Neural cell (in vitro differentiated cells): ENCODE data around the gene SMC3. TPM values are rescaled to one million over a fixed set of nuclear protein-coding genes. Genes with fewer than 3 reads are reported as not detected.

Experiments
- H2AFZ ChIP-seq: fragments of 200-600, 300-800 bp; sonication (generic), shearing (Covaris generic); 2 replicates; pipeline ENCODE4 v1.6.0; 2014; ENCODE audit warnings: low read depth, mild to moderate bottlenecking, antibody characterized with exemption, low read length, moderate library complexity
- H3F3A ChIP-seq: fragments of 200-600 bp; shearing (Covaris generic); 2 replicates; pipeline ENCODE4 v1.6.1; 2016; ENCODE audit warnings: mild to moderate bottlenecking, moderate library complexity, mixed read lengths, antibody characterized with exemption, low read length; ENCODE audit not compliant: insufficient read depth, poor library complexity, severe bottlenecking
- H3K27ac ChIP-seq: fragments of 200-600, 300-800 bp; sonication (generic), shearing (Covaris generic); 2 replicates; pipeline ENCODE4 v1.5.1; 2014; ENCODE audit warnings: mild to moderate bottlenecking, low read length, moderate library complexity
- H3K27me3 ChIP-seq: fragments of 300-800, 200-600 bp; sonication (generic), shearing (Covaris generic); 2 replicates; pipeline ENCODE4 v1.6.0; 2014; ENCODE audit warnings: mild to moderate bottlenecking, low read depth, low read length, moderate library complexity; ENCODE audit not compliant: insufficient read depth
- H3K36me3 ChIP-seq: fragments of 300-800, 200-600 bp; sonication (generic), shearing (Covaris generic); 2 replicates; pipeline ENCODE4 v1.5.1; 2014; ENCODE audit warnings: mild to moderate bottlenecking, antibody characterized with exemption, low read length, moderate library complexity; ENCODE audit not compliant: insufficient read depth
- H3K4me2 ChIP-seq: fragments of 300-800, 200-600 bp; sonication (generic), shearing (Covaris generic); 2 replicates; pipeline ENCODE4 v1.6.0; 2014; ENCODE audit warnings: mild to moderate bottlenecking, low read length
- H3K4me3 ChIP-seq: fragments of 300-800, 200-600 bp; sonication (generic), shearing (Covaris generic); 2 replicates; pipeline ENCODE4 v1.5.1; 2014; ENCODE audit warnings: mild to moderate bottlenecking, low read length, moderate library complexity
- H3K79me2 ChIP-seq: fragments of 200-600 bp; shearing (Covaris generic); replicated peaks from 2 replicates; pipeline ENCODE4 v1.6.0; 2014; ENCODE audit warnings: mild to moderate bottlenecking, low read length, moderate library complexity; ENCODE audit not compliant: insufficient read depth
- H3K9ac ChIP-seq: fragments of 300-800, 200-600 bp; sonication (generic), shearing (Covaris generic); 2 replicates; pipeline ENCODE4 v1.6.1; 2016; ENCODE audit warnings: mild to moderate bottlenecking, low read length, mixed read lengths
- H3K9me2 ChIP-seq: fragments of 200-600 bp; shearing (Covaris generic); 2 replicates; pipeline ENCODE4 v1.6.1; 2016; ENCODE audit warnings: mild to moderate bottlenecking, low read length, mixed read lengths; ENCODE audit not compliant: insufficient read depth
- H3K9me3 ChIP-seq: fragments of 200-600, 300-800 bp; sonication (generic), shearing (Covaris generic); 2 replicates; pipeline ENCODE4 v1.6.1; 2016; ENCODE audit warnings: mild to moderate bottlenecking, mixed run types, low read length, moderate library complexity, mixed read lengths
- H4K20me1 ChIP-seq: fragments of 200-600 bp; shearing (Covaris generic); 2 replicates; pipeline ENCODE4 v1.6.1; 2016; ENCODE audit warnings: mild to moderate bottlenecking, mixed run types; ENCODE audit not compliant: insufficient read depth
- CTCF ChIP-seq: fragments of 450-650 bp; IDR thresholded peaks from 2 replicates; pipeline ENCODE4 v1.5.1; 2014; ENCODE audit warnings: antibody characterized with exemption, mild to moderate bottlenecking, moderate library complexity; ENCODE audit not compliant: poor library complexity, severe bottlenecking
- EP300 ChIP-seq: fragments of 450-650 bp; conservative IDR thresholded peaks from 2 replicates; pipeline ENCODE4 v1.6.1; 2014; ENCODE audit warnings: antibody characterized with exemption, mild to moderate bottlenecking, moderate library complexity; ENCODE audit not compliant: poor library complexity, severe bottlenecking
- EZH2 ChIP-seq: fragments of 200-600, 300-800 bp; shearing (Covaris generic), sonication (generic); IDR thresholded peaks from 2 replicates; pipeline ENCODE4 v1.6.1; 2014; ENCODE audit warnings: antibody characterized with exemption, low read length, borderline replicate concordance, mild to moderate bottlenecking; ENCODE audit not compliant: insufficient read depth, poor library complexity, severe bottlenecking
- MXI1 ChIP-seq: fragments of 450-650 bp; conservative IDR thresholded peaks from 2 replicates; pipeline ENCODE4 v1.6.1; 2014; ENCODE audit warnings: antibody characterized with exemption, mild to moderate bottlenecking; ENCODE audit not compliant: poor library complexity, severe bottlenecking
- POLR2AphosphoS5 ChIP-seq: IDR thresholded peaks from 2 replicates; pipeline ENCODE4 v1.6.1; 2012
- RAD21 ChIP-seq: fragments of 450-650 bp; conservative IDR thresholded peaks from 2 replicates; pipeline ENCODE4 v1.6.1; 2014; ENCODE audit warnings: antibody characterized with exemption, mild to moderate bottlenecking, moderate library complexity
- SMC3 ChIP-seq: fragments of 450-650 bp; conservative IDR thresholded peaks from 2 replicates; pipeline ENCODE4 v1.6.1; 2014; ENCODE audit warnings: antibody characterized with exemption, mild to moderate bottlenecking, moderate library complexity; ENCODE audit not compliant: poor library complexity
- TAF1 ChIP-seq: IDR thresholded peaks from 2 replicates; pipeline ENCODE4 v1.6.1; 2012; ENCODE audit warnings: low read depth
- polyA plus RNA-seq: library from polyadenylated mRNA; depleted of rRNA; stranded (reverse); fragments of >200 nt; gene quantifications from 2 replicates; pipeline ENCODE4 v1.2.3, GENCODE V29; 2014
- TF ChIP-seq, protein P1 (sequence below): IDR thresholded peaks from 2 replicates; pipeline ENCODE4 v1.6.1; 2012; ENCODE audit warnings: borderline replicate concordance

SMC3 gene
- polyA plus RNA-seq, 1 donor from 2014 or later = 67.7 TPM

GRCh38 chr10:110646417-110647135 is 79.1 kb downstream of the SMC3 start:
- no peaks in the 10 kb centered on the region for H3K36me3 ChIP-seq
- H4K20me1 ChIP-seq = no peaks in the 10 kb centered on the region
- H3K4me3 ChIP-seq = no peak overlapping the region
- H3K9ac ChIP-seq = no peak overlapping the region
- no peaks in the 10 kb centered on the region for H3K9me3 ChIP-seq
- H3K27me3 ChIP-seq = peaks cover 59% of the 10 kb centered on the region
- no peak overlapping the region for H2AFZ ChIP-seq
- TF ChIP-seq, protein P1, sequence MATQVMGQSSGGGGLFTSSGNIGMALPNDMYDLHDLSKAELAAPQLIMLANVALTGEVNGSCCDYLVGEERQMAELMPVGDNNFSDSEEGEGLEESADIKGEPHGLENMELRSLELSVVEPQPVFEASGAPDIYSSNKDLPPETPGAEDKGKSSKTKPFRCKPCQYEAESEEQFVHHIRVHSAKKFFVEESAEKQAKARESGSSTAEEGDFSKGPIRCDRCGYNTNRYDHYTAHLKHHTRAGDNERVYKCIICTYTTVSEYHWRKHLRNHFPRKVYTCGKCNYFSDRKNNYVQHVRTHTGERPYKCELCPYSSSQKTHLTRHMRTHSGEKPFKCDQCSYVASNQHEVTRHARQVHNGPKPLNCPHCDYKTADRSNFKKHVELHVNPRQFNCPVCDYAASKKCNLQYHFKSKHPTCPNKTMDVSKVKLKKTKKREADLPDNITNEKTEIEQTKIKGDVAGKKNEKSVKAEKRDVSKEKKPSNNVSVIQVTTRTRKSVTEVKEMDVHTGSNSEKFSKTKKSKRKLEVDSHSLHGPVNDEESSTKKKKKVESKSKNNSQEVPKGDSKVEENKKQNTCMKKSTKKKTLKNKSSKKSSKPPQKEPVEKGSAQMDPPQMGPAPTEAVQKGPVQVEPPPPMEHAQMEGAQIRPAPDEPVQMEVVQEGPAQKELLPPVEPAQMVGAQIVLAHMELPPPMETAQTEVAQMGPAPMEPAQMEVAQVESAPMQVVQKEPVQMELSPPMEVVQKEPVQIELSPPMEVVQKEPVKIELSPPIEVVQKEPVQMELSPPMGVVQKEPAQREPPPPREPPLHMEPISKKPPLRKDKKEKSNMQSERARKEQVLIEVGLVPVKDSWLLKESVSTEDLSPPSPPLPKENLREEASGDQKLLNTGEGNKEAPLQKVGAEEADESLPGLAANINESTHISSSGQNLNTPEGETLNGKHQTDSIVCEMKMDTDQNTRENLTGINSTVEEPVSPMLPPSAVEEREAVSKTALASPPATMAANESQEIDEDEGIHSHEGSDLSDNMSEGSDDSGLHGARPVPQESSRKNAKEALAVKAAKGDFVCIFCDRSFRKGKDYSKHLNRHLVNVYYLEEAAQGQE = no peak
- TF ChIP-seq RAD21 = no peak
- TF ChIP-seq SMC3 = no peak
- no peak overlapping the region for H3K4me2 ChIP-seq
- no peaks in the 10 kb centered on the region for H3F3A ChIP-seq
- H3K27ac ChIP-seq = no peak overlapping the region
- H3K79me2 ChIP-seq = no peaks in the 10 kb centered on the region
- no peaks in the 10 kb centered on the region for H3K9me2 ChIP-seq

DNA sequence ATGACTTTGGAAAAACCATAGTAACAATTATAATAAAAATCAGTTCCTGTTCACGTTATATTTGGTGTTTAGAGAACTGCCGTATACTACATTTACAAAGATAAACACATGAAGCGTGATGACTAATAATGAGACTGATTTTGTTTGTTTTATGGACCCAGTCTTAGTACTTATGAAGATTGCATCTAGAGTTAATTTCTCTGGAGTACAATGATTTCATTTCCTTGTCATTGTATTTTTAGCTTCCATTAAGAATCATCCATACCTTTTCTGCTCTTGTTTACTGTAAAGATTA is 79.6 kb downstream of the SMC3 start:
- H4K20me1 ChIP-seq = no peaks in the 10 kb centered on the region
- H2AFZ ChIP-seq = no peak overlapping the region
- TF ChIP-seq SMC3 (no peak), POLR2AphosphoS5 (no peak)
- no peaks in the 10 kb centered on the region for H3F3A ChIP-seq
- no peak overlapping the region for H3K27ac ChIP-seq
- H3K4me3 ChIP-seq = no peak overlapping the region
- no peak overlapping the region for H3K4me2 ChIP-seq
- H3K9ac ChIP-seq = no peak overlapping the region
- H3K36me3 ChIP-seq = no peaks in the 10 kb centered on the region
- H3K79me2 ChIP-seq = no peaks in the 10 kb centered on the region
- H3K27me3 ChIP-seq = peaks cover 54% of the 10 kb centered on the region
- H3K9me3 ChIP-seq = no peaks in the 10 kb centered on the region
- no peaks in the 10 kb centered on the region for H3K9me2 ChIP-seq

DNA sequence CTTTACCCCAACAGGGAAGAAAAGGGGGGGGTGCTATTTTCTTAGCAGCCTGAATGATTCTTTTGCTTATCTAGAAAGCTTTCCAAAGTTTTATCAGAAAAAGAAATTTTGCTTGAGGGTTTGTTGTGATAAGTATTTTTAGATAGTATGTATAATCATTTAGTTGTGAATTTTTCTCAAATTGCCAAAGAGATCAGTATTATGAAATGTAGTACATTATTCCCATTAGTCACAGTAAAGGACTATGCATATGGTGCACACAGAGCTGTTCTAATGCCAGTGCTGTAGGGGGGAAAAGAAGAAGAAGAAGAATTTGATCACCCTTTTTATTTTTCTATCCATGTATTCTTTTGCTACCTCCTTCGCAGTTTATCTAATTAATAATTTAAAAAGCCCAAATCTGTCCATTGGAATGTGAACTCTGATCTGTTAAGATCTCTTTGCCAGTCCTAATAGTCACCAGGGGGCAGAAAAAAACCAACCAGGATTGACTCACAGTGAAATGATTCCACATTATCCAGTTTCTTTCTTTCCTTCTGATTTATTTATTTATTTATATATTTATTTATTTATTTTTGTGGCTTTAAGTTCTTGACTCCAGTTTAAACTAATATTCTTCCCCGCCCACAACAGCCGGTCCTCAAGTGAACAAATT is 81.3 kb downstream of the SMC3 start:
- Histone ChIP-seq H3K79me2 (no peaks in the 10 kb centered on the region), H3K27me3 (peaks cover 36% of the 10 kb centered on the region), H3K4me2 (no peak overlapping the region), H2AFZ (no peak overlapping the region), H3F3A (no peaks in the 10 kb centered on the region), H3K27ac (no peak overlapping the region), H3K4me3 (no peak overlapping the region), H4K20me1 (no peaks in the 10 kb centered on the region), H3K36me3 (no peaks in the 10 kb centered on the region), H3K9me2 (no peaks in the 10 kb centered on the region), H3K9ac (no peak overlapping the region), H3K9me3 (no peaks in the 10 kb centered on the region)
- TF ChIP-seq EZH2 (no peak), SMC3 (no peak), RAD21 (no peak), EP300 (no peak), TAF1 (no peak), MXI1 (no peak), CTCF (no peak), POLR2AphosphoS5 (no peak)
- TF ChIP-seq, protein P1 = no peak
